Subcutaneous adipose tissue (tissue), 4 donors: ENCODE results near the gene BICD2. TPM values are rescaled to one million over a fixed set of nuclear protein-coding genes. Genes with fewer than 3 reads are reported as not detected.

ENCODE experiments used
- total RNA-seq, 4 donors: library from RNA; depleted of rRNA; stranded (reverse); fragments of >200 nt; gene quantifications; one replicate each; pipeline ENCODE4 v1.1.0, GENCODE V29; 2016
- TF ChIP-seq, protein P1 (sequence below): fragments of 450-650 bp; IDR thresholded peaks from one replicate; pipeline ENCODE4 v1.5.1; 2016; ENCODE audit warnings: low read depth, mild to moderate bottlenecking, control low read depth, antibody characterized with exemption, moderate library complexity

Gene BICD2
- total RNA-seq, 4 donors from 2014 or later, result 22.3 to 42.3 (median 37.2) TPM

DNA sequence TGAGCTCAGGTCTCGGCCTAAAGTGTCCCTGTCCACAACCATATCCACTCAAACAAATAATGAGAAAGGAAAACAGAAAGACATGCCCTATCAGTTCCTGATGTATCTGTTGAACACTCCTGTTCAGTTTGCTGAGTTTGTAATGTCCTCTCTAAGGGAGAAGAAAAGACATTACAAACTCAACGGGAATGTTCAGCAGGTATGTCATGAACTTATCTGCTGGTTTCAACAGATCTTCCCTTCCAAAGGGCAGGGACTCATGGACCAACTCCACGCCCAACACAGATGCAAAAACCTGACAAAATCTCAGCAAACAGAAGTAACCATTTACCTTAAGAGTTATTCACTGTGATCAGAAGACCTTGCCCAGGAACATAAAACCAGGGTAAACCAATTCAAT lies 23.7 kb downstream of the BICD2 start:
- TF ChIP-seq, protein P1, sequence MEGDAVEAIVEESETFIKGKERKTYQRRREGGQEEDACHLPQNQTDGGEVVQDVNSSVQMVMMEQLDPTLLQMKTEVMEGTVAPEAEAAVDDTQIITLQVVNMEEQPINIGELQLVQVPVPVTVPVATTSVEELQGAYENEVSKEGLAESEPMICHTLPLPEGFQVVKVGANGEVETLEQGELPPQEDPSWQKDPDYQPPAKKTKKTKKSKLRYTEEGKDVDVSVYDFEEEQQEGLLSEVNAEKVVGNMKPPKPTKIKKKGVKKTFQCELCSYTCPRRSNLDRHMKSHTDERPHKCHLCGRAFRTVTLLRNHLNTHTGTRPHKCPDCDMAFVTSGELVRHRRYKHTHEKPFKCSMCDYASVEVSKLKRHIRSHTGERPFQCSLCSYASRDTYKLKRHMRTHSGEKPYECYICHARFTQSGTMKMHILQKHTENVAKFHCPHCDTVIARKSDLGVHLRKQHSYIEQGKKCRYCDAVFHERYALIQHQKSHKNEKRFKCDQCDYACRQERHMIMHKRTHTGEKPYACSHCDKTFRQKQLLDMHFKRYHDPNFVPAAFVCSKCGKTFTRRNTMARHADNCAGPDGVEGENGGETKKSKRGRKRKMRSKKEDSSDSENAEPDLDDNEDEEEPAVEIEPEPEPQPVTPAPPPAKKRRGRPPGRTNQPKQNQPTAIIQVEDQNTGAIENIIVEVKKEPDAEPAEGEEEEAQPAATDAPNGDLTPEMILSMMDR, result no peak

DNA sequence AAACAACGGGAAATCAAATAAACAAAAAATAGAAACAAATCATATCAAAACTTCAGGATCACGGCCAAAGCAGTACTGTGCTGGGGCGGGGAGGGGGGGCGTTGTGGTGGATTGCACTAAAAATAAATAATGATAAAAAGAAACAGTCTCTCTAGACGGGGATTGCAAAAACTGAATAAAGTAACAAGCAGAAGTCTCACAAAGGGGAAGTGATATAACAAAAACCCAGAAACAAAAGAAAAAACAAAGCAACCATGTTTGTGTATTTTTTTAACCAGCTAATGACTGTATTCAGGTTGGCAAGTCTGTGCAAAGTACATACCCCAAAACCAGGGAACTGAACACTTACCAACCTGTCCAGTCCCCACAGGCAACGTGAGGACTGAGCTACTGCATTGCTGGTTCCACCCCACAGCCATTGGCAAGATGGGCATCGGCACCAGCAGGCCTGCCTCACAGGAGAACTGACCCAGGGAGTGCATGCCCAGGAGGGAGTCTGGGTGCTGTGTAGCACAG lies 24.1 kb downstream of the BICD2 start:
- TF ChIP-seq, protein P1, result no peak

DNA sequence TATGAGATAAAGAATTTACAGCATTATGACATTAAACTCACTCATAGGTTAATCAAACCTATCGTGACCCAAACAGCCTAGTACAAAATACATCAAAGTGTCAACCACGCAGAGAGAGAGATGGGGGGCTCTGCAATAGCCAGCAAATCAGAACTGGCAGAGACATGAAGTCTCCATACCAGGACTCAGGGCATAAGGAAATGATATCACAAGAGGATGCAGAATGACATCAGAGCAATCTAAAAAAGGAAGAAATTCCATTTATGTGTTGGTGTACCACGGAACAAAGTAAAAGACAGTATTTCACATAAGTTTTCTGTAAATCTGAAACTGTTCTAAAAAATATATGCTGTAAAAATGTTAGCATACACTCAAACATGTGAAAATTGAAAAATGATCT lies 24.6 kb downstream of the BICD2 start:
- TF ChIP-seq, protein P1, result no peak

DNA sequence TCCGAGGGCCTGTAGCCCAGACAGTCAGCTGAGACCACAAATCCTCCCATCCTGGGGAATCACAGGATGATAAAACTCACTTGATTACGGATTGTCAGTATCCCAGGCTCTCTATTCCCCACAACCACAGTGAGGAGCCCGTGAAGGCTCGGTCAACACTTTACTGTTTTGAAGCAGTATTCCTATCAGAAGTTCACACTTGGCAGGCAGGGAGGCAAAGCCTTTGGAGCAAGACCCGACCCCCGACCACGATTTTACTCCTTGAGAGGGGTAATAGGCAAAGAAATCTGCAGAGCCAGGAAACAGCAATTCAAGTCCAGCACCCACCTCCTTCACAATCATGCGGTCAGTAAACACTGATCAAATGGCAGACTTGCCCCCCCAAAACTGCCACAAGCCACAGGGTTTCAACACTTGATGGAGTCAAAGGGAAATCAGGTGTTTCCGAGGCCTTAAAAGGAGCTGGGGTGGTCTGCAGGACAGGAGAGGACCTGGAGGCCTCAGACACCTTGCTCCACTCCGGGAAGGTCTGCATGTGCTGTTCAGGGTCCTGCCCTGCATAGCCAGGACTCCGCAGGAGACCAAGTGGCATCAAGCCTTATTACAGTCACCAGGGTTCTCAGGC lies 25.2 kb downstream of the BICD2 start:
- TF ChIP-seq, protein P1, result no peak

DNA sequence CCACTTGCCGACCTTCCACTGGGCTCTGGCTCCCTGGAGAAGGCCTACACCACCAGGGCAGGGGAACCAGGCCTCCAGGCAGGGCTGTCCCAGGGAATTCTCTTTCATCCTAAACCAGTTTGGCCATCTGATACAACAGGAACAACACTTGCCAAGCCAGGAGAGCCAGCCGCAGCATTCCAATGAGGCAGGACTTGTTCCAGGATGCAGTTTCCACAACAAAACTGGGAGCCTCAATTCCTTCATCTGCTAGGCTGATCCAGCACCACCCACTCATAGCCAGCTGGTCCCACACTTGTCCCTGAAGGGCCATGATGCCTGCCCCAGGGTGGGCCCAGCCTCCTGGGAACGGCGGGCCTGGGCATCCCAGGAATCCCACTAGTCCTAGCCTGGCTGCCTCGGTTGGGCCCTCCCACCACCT lies 26.0 kb downstream of the BICD2 start:
- TF ChIP-seq, protein P1, result no peak

DNA sequence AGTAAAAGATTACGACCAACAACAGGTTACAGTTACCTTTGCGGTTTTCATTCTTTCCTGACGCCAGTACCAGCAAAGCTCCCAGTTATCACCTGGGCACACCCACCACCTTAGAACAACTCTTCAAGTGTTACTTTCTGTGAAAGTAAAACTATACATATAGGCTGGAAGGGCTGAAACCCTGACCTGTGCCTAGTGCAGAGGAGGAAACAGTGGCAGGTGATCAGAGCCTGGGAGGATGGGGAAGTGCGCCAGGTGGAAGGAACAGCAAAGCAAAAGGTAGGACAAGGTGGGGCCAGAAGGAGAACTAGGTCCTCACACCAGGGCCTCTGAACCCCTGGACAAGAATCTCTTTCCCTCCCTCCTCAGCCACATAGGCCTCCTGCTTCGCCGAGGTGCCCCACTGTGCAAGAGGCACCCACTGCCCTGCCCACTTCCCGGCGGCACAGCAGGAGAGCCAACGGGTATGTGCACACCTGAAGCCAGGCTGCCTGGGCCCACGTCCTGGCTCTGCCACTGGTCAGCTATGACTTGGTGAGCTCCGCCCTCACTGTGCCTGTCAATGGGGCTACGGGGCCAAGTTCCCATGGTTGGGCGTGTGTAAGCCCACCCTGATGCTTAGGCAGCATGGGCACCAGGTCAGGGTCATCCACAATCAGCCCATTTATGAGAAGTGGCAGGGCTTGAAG lies 26.9 kb downstream of the BICD2 start:
- TF ChIP-seq, protein P1, result no peak

DNA sequence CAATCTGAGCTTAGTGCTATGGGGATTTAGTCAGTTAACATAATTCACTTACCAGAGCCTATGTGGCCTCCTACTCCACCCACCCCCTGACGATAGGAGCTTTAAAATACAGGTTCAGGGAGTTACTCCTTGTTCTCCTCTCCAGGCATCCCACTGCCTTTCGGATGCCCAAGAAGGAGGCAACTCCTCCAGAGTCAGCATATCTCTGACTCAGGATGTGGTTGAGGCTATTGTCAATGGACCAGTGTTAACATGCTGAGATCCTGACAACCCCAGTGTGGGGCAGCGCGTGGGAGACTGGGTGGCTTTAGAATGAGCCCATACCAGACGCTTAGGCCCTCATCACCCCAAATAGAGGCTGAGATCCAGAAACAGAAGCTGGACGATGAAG lies 27.4 kb downstream of the BICD2 start:
- TF ChIP-seq, protein P1, result no peak
